ENCODE data around the gene CXorf66. TPM values are rescaled to one million over a fixed set of nuclear protein-coding genes. Genes with fewer than 3 reads are reported as not detected.

Gene CXorf66
- total and polyA plus RNA-seq, 2 of the 13 experiments (the other 11 are each of a cell fraction or from before 2014, with no cell fraction given), result not detected

GRCh38 chrX:139920316-139920715, 45.0 kb downstream of the CXorf66 start:
- DNase-seq (ENCODE audit: low spot score) (no peak), ATAC-seq (no peak), FAIRE-seq (no peak)
- POLR2A ChIA-PET, result interaction anchor here (1.3 kb wide), 1 partner anchor 13 kb away, joined by 4 read pairs; the partner anchor contains the start of gene ATP11C
- 94% methylated on average over 1 of the region's 1 CpG for WGBS (ENCODE audit: low lambda C conversion rate)
- Histone ChIP-seq H3K9me3 (ENCODE audit: low read length) (no peaks in the 10 kb centered on the region), H3K79me2 (ENCODE audit: insufficient read depth, low read length) (peaks cover 12% of the 10 kb centered on the region), H3K4me3 (replicated peaks in 1 of 3; ENCODE audit: insufficient read depth in 1 of 3, low read depth in 2 of 3, low read length in 3 of 3) (no peak overlapping the region), H3K9ac (ENCODE audit: insufficient read depth, low read depth, low read length) (no peak overlapping the region), H4K20me1 (ENCODE audit: insufficient read depth, low read length) (no peaks in the 10 kb centered on the region), H2AFZ (ENCODE audit: low read length) (no peak overlapping the region), H3K4me2 (ENCODE audit: low read depth, low read length) (no peak overlapping the region), H3K4me1 (ENCODE audit: insufficient read depth, low read length) (peaks cover 15% of the 10 kb centered on the region), H3K36me3 (replicated peaks in 1 of 2; ENCODE audit: control insufficient read depth in 1 of 2, insufficient read depth in 2 of 2, low read length in 2 of 2) (no peaks in the 10 kb centered on the region), H3K27me3 (ENCODE audit: control insufficient read depth in 1 of 2, insufficient read depth in 2 of 2, low read length in 2 of 2) (no peaks in the 10 kb centered on the region), H3K27ac (ENCODE audit: extremely low read length, insufficient read depth, low read length) (no peak overlapping the region)
- CTCF ChIA-PET (ENCODE audit: low intra/inter-chr PET ratio, low total read pairs), result no interaction called here
- TF ChIP-seq HNRNPL (IDR thresholded peaks at IDR 0.05; ENCODE audit: low read depth, low read length), result no peak
- intact Hi-C loops (cut with micrococcal nuclease; ENCODE audit: unreplicated experiment) (no loop called here), in situ Hi-C loops (cut with HindIII; ENCODE audit: extremely low pct_ligation_motif_present, low pct_unique_long_range_greater_than_20kb) (no loop called here)
- BruUV-seq (replicated peaks), result no TSS peak

GRCh38 chrX:139914421-139914820, 50.9 kb downstream of the CXorf66 start:
- intact Hi-C loops (cut with micrococcal nuclease; ENCODE audit: unreplicated experiment) (no loop called here), in situ Hi-C loops (cut with HindIII; ENCODE audit: extremely low pct_ligation_motif_present, low pct_unique_long_range_greater_than_20kb) (no loop called here)
- no peak overlapping the region for H3K4me3 ChIP-seq (replicated peaks in 1 of 3; ENCODE audit: insufficient read depth in 1 of 3, low read depth in 2 of 3, low read length in 3 of 3)
- no peaks in the 10 kb centered on the region for H4K20me1 ChIP-seq (ENCODE audit: insufficient read depth, low read length)
- FAIRE-seq (no peak), ATAC-seq (no peak), DNase-seq (ENCODE audit: low spot score) (no peak)
- POLR2A ChIA-PET, result no interaction called here
- H2AFZ ChIP-seq (ENCODE audit: low read length), result no peak overlapping the region
- no TSS peak for BruUV-seq (replicated peaks)
- H3K9me3 ChIP-seq (ENCODE audit: low read length), result no peaks in the 10 kb centered on the region
- H3K27me3 ChIP-seq (ENCODE audit: control insufficient read depth in 1 of 2, insufficient read depth in 2 of 2, low read length in 2 of 2), result no peaks in the 10 kb centered on the region
- no CpG with 5 or more reads among the region's 1 CpG for WGBS (ENCODE audit: low lambda C conversion rate)
- CTCF ChIA-PET (ENCODE audit: low intra/inter-chr PET ratio, low total read pairs), result no interaction called here
- H3K79me2 ChIP-seq (ENCODE audit: insufficient read depth, low read length), result peaks cover 3% of the 10 kb centered on the region
- H3K4me1 ChIP-seq (ENCODE audit: insufficient read depth, low read length), result no peaks in the 10 kb centered on the region
- no peak overlapping the region for H3K9ac ChIP-seq (ENCODE audit: insufficient read depth, low read depth, low read length)
- H3K4me2 ChIP-seq (ENCODE audit: low read depth, low read length), result no peak overlapping the region
- TF ChIP-seq PAXIP1 (CRISPR knock-in tag; conservative IDR thresholded peaks at IDR 0.05), result no peak
- no peak for TF ChIP-seq FOXO4 (CRISPR knock-in tag; conservative IDR thresholded peaks at IDR 0.05)
- no peak for TF ChIP-seq TOE1 (CRISPR knock-in tag; IDR thresholded peaks at IDR 0.05)
- no peak for TF ChIP-seq TEF (CRISPR knock-in tag; IDR thresholded peaks at IDR 0.05)
- TF ChIP-seq ZMYM2 (CRISPR knock-in tag; IDR thresholded peaks at IDR 0.05), result no peak
- no peak for TF ChIP-seq SALL2 (CRISPR knock-in tag; IDR thresholded peaks at IDR 0.05)
- H3K27ac ChIP-seq (ENCODE audit: extremely low read length, insufficient read depth, low read length), result no peak overlapping the region
- no peaks in the 10 kb centered on the region for H3K36me3 ChIP-seq (replicated peaks in 1 of 2; ENCODE audit: control insufficient read depth in 1 of 2, insufficient read depth in 2 of 2, low read length in 2 of 2)
